ENCODE measurements around the gene NDOR1. TPM values are rescaled to one million over a fixed set of nuclear protein-coding genes. Genes with fewer than 3 reads are reported as not detected.
A peak's percentile ranks its signal among the peaks of the same experiment; 100 is the strongest.

The NDOR1 gene
- 10 to 100 TPM in 1 of 4 donors, 1 to 10 TPM in 1, not detected in 2; 4.5 to 14.9 TPM for total RNA-seq

DNA sequence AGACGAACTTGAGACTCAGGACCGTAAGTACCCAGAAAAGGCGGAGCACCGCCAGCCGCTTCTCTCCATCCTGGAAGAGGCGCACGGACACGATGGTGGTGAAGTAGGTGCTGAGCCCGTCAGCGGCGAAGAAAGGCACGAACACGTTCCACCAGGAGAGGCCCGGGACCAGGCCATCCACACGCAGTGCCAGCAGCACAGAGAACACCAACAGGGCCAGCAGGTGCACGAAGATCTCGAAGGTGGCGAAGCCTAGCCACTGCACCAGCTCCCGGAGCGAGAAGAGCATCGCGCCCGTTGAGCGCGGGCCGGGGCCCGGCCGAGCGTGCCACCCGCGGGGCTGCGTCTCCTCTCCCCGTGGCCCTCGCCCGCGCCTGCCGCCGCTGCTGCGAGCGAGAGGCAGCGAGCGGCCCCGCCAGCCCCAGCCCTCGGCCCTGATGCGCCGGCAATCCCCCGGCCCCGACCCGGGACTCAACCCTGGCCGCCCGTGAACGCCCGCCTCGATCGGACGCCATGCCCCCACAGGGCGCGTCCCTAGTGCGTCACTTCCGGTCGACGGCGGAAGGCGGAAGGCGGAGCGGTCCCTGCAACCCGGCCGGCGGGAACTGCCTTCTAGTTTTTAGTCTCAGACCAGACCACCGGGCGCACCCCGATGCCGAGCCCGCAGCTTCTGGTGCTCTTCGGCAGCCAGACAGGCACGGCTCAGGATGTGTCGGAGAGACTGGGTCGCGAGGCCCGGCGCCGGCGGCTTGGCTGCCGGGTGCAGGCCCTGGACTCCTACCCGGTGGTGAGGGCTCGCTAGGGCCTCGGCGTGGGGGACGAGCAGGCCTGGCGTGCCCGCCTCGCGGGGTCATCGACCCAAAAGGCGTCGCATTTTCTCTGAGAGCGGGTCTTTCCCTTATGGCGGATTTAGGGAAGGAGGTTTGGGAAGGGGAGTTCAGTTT is at the start of gene NDOR1, which contains the start of gene TMEM203:
Gene NDOR1 (plus strand): TSS at position 575 of the 944 bp plus-strand sequence. CDS start 78 bp downstream, at position 653.
Gene TMEM203 (minus strand): TSS at position 523 of the 944 bp plus-strand sequence. CDS start 234 bp downstream, at position 289.
- Histone ChIP-seq H3K27ac (peak within 1 kb of the TSS; percentile 29 to 79), H3K27me3 (no peaks in the 10 kb centered on the region), H3K4me1 (peaks cover 9 to 15% of the 10 kb centered on the region in 2 donors), H3K4me3 (peak within 1 kb of the TSS; percentile 86 to 91), H3K9me3 (no peaks in the 10 kb centered on the region), H3K36me3 (no peaks in the 10 kb centered on the region)
- peak; percentile 88 to 91 for DNase-seq
- intact Hi-C loops (cut with DNase I; ENCODE audit: low total_unique reads), result no loop called here
- TF ChIP-seq, protein P1, sequence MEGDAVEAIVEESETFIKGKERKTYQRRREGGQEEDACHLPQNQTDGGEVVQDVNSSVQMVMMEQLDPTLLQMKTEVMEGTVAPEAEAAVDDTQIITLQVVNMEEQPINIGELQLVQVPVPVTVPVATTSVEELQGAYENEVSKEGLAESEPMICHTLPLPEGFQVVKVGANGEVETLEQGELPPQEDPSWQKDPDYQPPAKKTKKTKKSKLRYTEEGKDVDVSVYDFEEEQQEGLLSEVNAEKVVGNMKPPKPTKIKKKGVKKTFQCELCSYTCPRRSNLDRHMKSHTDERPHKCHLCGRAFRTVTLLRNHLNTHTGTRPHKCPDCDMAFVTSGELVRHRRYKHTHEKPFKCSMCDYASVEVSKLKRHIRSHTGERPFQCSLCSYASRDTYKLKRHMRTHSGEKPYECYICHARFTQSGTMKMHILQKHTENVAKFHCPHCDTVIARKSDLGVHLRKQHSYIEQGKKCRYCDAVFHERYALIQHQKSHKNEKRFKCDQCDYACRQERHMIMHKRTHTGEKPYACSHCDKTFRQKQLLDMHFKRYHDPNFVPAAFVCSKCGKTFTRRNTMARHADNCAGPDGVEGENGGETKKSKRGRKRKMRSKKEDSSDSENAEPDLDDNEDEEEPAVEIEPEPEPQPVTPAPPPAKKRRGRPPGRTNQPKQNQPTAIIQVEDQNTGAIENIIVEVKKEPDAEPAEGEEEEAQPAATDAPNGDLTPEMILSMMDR (IDR thresholded peaks at IDR 0.05), result peak in 1 of 4 experiments; percentile 37
- peak; percentile 58 to 79 for TF ChIP-seq POLR2A (IDR thresholded peaks at IDR 0.05)

GRCh38 chr9:137156567-137157375 is 48.7 kb upstream of the NDOR1 start:
- peaks cover 0 to 4% of the 10 kb centered on the region in 2 donors for H3K4me1 ChIP-seq
- no peaks in the 10 kb centered on the region for H3K9me3 ChIP-seq
- no peak for DNase-seq
- intact Hi-C loops (cut with DNase I; ENCODE audit: low total_unique reads), result no loop called here
- H3K27me3 ChIP-seq, result peaks cover 16 to 44% of the 10 kb centered on the region in 2 donors
- no peak overlapping the region for H3K4me3 ChIP-seq
- no peaks in the 10 kb centered on the region for H3K36me3 ChIP-seq
- no peak for TF ChIP-seq POLR2A (IDR thresholded peaks at IDR 0.05)
- TF ChIP-seq, protein P1 (IDR thresholded peaks at IDR 0.05), result no peak
- no peak overlapping the region for H3K27ac ChIP-seq

- TF ChIP-seq POLR2A (IDR thresholded peaks at IDR 0.05), result no peak
- TF ChIP-seq, protein P1 (IDR thresholded peaks at IDR 0.05), result no peak
- DNase-seq, result no peak
- no peak overlapping the region for H3K4me3 ChIP-seq
- peaks cover 25 to 53% of the 10 kb centered on the region in 2 donors for H3K27me3 ChIP-seq
- no peak overlapping the region for H3K27ac ChIP-seq
- H3K9me3 ChIP-seq, result no peaks in the 10 kb centered on the region
- H3K4me1 ChIP-seq, result peaks cover 0 to 15% of the 10 kb centered on the region in 2 donors
- intact Hi-C loops (cut with DNase I; ENCODE audit: low total_unique reads), result no loop called here
- H3K36me3 ChIP-seq, result no peaks in the 10 kb centered on the region
Observed at GRCh38 chr9:137157618-137158415, 47.7 kb upstream of the NDOR1 start.

GRCh38 chr9:137158625-137159024 is 46.9 kb upstream of the NDOR1 start:
- peaks cover 0 to 17% of the 10 kb centered on the region in 2 donors for H3K4me1 ChIP-seq
- H3K27me3 ChIP-seq, result peaks cover 33 to 62% of the 10 kb centered on the region in 2 donors
- H3K36me3 ChIP-seq, result no peaks in the 10 kb centered on the region
- intact Hi-C loops (cut with DNase I; ENCODE audit: low total_unique reads), result no loop called here
- no peak overlapping the region for H3K4me3 ChIP-seq
- no peak for TF ChIP-seq POLR2A (IDR thresholded peaks at IDR 0.05)
- TF ChIP-seq, protein P1 (IDR thresholded peaks at IDR 0.05), result no peak
- no peak for DNase-seq
- H3K9me3 ChIP-seq, result no peaks in the 10 kb centered on the region
- H3K27ac ChIP-seq, result no peak overlapping the region
